ENCODE measurements around the gene MBNL3.
A peak's percentile ranks its signal among the peaks of the same experiment; 100 is the strongest.

MBNL3 gene

DNA sequence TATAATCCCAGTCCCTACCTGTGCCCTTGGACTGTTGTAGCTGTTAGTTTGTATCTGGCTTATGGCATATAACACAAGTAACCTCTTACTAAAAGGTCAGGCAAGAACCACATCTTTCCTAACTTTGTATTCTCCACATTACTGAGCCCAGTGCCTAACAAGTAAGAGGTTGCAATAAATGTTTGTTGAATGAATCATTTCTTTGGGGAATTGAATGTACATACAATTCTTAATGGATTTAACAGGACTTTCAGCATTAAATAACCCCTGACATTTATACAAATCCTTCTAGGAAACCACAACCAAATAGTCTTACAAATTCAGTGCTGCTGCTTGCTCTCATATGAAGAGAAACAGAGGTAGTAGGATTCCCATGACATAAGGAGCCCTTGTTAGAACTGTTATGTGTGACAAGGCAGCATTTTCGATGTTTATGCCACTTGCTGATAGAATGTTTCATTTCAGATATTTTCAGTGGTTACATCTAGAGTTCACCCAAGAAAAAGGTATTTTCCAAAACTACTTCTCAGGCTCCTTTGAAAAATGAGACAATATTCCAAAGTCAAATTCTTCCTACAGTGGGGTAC lies 62.0 kb downstream of the MBNL3 start:
- H3K4me3 ChIP-seq (ENCODE audit: low read depth, low read length): no peak overlapping the region
- DNase-seq (ENCODE audit: low read depth): peak; percentile 72

DNA sequence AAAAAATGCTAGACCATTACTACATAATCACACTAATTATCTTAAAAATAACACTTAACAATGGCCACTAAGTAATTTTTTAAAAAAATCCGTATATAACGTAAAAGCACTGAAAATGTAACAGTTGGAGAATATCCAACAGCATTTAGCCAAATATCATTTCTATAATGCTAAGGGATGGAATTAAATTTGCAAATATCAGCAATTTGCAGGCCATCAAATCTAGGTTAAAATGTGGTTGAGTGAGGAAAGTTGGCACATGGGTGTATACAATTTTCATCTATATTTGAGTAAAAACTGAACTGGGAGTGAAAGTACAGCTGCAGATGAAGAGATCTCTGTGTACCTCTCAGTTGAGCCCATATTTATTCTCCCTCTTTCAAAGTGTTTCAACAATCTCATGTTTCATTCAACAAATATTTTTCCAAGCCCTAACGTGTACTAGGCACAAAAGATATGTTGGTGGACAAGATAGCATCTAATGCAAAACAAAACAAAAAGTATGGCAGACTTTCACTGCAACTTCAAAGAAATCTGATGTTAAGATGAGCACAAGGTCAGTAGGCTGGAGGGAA lies 63.0 kb downstream of the MBNL3 start:
- DNase-seq (ENCODE audit: low read depth): no peak
- no peak overlapping the region for H3K4me3 ChIP-seq (ENCODE audit: low read depth, low read length)

DNA sequence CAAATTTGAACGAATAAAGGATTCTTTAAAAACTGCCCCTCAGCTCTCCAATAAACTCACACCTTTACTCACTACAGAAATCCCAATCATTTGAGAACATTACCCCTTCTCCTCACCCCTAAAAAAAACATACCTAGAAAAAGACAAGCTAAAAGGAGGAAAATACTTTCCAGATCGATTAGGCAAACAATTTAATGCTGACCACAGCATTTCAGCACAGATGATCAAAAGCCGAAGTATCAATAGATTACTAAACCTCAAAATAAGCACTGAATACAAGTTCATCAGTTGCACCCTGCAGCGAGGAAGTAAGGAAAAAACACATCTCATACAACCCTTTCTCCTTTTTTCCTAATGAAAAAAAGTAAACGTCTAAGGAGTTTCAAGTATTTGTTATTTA lies 65.5 kb downstream of the MBNL3 start:
- no peak overlapping the region for H3K4me3 ChIP-seq (ENCODE audit: low read depth, low read length)
- no peak for DNase-seq (ENCODE audit: low read depth)

DNA sequence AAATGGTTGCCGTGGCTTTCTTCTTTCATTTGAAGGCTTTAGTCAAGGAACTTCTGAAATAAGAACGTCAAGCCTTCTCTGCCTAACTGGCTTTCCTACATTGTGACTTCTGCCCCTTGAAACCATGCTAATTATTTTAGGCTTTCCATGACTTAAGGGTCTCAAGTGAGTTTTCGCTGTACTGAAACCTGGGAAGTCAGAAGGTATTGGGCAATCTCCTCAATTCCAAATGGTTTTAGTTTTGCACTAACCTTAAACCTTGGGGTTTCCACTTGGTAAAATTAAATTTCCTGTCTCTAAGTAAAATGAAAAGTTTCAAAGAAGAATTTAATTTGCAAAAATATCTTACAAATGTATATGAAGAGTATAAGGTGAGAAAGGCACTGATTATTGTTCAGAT lies 73.8 kb downstream of the MBNL3 start:
- no peak overlapping the region for H3K4me3 ChIP-seq (ENCODE audit: low read depth, low read length)
- no peak for DNase-seq (ENCODE audit: low read depth)

DNA sequence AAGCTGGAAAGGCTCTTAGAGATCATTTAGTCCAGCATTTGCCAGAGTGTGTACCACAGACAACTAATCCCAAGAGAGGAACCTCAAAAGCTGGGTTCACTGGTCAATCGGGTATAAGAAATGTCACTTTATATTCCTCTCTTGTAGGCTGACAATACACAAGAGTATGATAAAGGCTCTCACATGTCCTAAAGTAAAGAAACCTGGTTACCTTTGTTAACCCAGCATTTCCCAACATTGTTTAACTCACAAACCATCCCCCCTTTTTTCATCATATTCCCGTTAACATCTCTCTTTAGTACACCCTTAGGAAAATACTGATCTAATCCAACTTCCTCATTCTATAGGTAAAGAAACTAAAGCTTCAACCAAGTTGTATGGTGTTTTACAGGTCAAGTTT lies 74.4 kb downstream of the MBNL3 start:
- no peak overlapping the region for H3K4me3 ChIP-seq (ENCODE audit: low read depth, low read length)
- DNase-seq (ENCODE audit: low read depth): no peak

DNA sequence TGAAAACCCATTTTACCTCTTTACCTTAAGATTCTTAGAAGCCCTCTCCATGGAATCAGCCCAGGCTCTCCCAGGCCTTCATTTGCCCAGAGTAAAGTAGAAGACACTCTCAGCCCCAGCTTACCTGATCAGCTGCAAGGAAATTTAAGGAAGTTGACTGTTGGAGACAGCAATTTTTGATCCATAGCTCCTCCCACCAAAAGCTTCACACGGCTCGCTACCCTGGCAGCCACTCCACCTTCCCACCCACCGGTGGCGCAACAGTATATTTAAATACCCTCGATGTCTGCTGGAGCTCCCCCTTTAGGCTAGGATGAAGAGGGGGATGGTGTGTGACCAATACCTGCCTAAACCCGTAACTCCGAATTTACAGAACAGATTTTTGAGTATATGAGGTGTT lies 75.4 kb downstream of the MBNL3 start:
- H3K4me3 ChIP-seq (ENCODE audit: low read depth, low read length): no peak overlapping the region
- no peak for DNase-seq (ENCODE audit: low read depth)

DNA sequence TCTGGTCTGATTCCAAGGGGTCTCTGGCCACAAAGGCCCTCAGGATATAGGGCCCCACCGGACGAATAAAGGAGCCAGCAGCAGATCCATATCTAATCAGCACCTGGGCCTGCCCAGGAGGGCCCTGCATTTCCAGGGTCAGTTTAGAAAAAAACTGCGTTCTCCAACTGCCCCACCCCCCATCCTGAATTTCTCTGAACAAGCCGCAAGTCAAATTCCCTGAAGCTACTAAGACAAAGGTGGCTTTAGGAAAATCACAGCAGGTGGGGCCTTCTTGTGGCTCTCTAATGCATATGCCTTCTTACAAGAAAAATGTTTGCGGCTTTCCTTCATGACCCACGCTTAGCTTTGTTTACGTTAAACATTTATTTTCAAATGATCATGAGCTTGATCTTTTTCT lies 76.6 kb downstream of the MBNL3 start:
- DNase-seq (ENCODE audit: low read depth): no peak
- H3K4me3 ChIP-seq (ENCODE audit: low read depth, low read length): no peak overlapping the region

DNA sequence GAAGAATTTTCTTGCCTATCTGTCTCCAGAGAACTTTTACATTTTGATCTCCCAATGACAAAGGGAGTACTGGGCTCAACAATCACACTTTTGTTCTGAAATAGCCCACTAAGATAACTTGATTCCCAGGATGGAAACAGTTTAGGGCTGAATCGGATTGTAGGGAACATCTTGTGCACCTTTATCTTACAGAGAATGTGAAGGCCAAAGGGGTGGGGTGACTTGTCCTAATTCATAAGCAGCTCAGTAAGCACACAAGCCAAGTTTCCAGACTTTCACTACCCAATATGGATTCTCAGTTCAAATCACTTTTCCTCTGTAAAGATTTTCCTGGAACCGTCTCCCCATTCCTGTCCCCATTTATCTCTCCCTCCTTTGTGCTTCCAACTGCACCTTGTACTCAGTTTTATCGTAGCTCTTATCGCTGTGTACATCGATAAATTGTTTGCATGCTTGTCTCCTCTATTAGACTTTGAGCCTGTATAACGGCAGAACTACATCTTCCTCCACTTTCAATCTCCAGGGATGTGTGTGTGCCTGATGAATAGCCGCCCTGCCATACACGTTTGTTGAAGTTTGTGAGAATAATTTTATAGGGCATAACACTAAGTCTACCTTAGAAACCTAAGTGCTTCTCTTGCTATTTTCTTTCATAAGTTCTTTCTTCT lies 77.4 kb downstream of the MBNL3 start:
- H3K4me3 ChIP-seq (ENCODE audit: low read depth, low read length): no peak overlapping the region
- no peak for DNase-seq (ENCODE audit: low read depth)

DNA sequence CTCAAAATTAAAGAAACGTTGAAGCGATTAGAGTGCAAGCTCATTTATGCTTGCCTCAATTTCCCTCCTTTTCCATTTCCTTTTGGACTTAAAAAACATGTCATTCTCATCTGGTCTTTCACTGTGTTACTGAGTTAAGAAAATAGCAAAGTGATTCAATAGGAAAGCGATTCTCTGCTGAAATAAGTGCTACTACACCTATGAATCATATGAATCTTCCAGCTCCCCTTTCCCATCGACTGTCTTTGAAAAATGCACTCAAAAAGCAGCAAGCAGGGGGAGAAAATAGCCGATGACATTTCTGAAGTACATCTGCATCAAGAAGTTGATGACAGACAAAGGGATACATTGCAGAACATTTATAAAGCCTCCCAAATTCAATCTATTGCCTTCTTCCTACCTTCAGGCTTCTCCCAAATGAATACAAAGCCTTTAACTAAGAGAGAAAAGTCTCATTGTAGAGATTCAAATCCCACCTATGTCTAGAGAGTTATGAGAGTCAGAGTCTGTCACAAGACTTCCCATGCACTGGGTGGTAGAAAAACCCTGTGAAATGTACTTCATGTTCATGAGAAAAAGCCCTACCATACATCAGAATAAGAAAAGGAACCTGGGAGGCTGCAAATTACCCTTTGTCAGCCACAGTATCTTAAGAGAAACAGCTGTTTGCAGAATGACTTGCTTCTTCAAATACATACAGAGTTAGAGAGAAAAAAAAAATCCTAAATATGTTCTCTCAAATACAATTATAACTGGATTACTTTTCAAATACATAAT lies 78.9 kb downstream of the MBNL3 start:
- no peak overlapping the region for H3K4me3 ChIP-seq (ENCODE audit: low read depth, low read length)
- DNase-seq (ENCODE audit: low read depth): no peak

DNA sequence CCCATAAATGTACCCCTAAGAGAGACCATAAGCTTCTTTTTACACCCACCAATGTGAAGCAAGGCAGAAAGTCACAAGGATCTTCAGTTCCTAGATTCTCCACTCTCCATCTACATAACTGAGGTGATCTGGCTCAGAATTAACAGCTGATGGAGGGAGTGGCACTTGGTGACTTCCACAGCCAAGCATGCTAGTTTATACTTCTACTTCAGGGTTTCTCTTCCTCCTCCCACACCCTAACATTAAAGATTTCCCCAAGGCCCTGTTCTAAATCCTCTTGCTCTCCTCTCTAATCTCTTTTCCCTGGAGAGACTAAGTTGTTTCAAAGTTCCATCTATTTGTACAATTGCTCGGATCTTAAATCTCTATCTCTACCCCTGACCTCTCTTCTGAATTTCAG lies 81.1 kb downstream of the MBNL3 start:
- H3K4me3 ChIP-seq (ENCODE audit: low read depth, low read length): no peak overlapping the region
- no peak for DNase-seq (ENCODE audit: low read depth)

DNA sequence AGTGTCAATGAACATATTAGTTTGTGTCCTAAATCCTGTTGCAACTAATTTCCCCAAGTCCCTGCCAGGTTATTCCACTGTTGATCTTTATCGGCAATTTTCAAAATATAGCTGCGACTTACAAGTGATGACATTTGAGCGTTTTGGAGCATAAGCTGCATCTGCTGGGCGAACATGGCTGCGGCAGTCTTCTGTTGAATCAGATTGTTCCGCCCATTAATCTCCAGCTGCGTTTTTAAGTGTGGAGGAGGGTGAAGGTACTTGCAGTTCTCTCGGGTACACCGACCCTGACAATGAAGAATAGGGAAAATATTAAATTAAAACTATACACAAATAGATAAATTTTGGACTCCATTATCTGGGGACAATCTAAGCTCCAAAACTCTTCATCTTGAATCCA lies 82.7 kb downstream of the MBNL3 start:
- DNase-seq (ENCODE audit: low read depth): no peak

DNA sequence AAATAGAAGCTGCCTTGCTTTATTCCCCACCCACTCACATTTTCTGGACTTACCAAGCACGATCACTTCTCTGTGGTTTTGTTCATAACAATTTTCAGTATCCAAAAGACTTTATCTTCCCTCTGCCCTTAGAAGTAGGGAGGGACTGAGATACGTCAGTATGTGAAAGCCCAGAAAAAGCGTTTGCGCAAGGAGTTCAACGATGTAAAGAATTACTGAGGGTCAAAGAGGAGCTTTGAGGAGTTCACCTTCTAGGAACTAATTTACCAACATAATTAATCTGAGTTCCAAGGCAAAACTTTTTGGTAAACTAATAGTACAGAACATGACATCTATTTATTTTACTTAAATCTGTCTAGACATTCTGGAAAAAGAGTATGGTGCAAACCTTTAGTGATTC lies 84.6 kb downstream of the MBNL3 start:
- no peak for DNase-seq (ENCODE audit: low read depth)
- H3K4me3 ChIP-seq (ENCODE audit: low read depth, low read length): no peak overlapping the region

More for the DNA sequence above, 82.7 kb downstream of the MBNL3 start:
- H3K4me3 ChIP-seq (ENCODE audit: low read depth, low read length): no peak overlapping the region

DNA sequence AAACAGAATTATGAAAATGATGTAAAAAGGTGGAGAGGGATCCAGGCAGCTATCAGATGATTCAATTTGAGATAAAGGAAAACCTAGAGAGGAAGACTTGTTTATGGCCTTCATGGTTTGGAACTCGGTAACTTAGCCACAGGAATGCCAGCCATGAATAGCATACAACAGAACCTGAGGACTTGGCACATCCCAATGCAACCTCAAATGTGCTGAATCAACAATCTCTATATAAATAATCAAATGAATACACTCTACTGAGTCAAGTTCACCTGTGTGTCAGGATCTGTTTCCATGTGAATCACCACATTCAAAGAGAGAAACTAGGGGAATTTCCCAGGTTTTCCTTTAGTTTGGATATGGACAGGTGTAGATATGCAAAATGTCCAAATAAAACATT lies 86.9 kb downstream of the MBNL3 start:
- no peak overlapping the region for H3K4me3 ChIP-seq (ENCODE audit: low read depth, low read length)
- DNase-seq (ENCODE audit: low read depth): no peak

DNA sequence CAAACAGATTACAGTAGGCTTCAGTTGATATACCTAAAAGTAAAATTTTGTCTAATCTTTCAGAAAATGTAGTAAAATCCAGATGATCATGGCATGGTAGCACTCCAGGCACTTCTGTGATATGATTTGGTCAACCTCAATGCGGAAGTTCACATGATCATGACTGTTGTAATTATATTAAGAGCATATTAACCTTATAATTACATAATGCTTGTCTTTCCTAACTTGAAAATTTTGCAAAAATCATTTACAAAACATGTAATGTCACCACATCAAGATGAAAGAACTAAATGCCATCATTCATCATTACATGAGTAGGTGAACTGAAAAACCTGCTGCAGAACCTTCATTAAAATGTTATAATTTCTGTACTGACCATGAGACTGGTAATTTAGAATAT lies 88.1 kb downstream of the MBNL3 start:
- DNase-seq (ENCODE audit: low read depth): no peak
- no peak overlapping the region for H3K4me3 ChIP-seq (ENCODE audit: low read depth, low read length)

DNA sequence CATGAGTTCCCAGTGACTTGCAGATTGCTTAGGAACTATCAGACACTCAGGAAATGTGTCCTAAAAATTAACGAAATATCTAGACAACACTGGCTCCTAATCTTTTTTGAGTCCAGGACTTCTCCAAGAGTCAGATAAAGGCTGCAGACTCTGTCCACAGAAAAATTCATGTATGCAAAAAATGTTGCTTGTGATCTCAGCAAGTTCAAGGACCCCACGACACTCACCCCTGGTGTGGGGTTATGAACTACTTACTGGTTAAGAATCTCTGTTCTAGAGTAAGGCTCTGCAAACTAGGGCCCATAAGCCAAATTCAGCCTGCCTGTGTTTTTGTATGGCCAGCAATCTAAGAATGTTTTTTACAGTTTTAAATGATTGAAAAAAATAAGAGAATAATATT lies 93.2 kb downstream of the MBNL3 start:
- no peak for DNase-seq (ENCODE audit: low read depth)
- H3K4me3 ChIP-seq (ENCODE audit: low read depth, low read length): no peak overlapping the region

DNA sequence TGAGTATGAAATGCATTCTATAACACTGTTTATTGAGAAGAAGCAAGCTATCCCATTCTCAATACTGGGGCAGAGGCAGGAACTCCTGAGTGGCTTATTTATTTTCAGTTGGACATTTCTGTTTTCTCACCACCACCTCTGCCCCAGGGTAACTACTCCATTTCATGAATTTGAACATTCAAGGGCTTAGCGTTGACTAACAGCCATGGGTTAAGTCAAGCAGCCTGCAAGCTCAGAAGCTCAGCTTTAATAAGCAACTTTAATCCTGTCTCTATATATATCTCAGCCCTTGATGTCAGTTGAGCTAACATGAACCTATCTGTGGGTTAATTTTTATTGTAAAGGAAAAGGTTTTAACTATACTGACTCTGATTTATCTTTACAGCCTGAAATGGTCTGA lies 93.8 kb downstream of the MBNL3 start:
- DNase-seq (ENCODE audit: low read depth): no peak
- no peak overlapping the region for H3K4me3 ChIP-seq (ENCODE audit: low read depth, low read length)

DNA sequence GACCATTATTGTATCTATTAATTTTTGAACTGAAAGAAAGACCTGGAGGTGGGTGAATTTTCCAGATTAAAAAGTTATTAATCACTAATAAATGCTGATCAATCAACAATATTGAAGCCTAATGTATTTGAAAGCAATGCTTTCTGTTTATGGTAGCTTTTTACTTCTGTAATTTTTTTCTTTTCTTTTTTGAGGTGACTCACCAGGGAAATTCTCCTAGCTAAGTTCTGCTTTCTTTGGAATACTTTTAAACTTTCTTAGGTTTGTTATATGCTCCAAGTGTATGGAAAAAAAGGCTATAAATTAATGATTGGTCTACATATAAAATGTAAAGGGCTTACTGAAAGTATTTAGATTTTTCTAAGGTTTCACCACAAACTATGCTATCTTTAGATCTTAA lies 94.2 kb downstream of the MBNL3 start:
- H3K4me3 ChIP-seq (ENCODE audit: low read depth, low read length): no peak overlapping the region
- DNase-seq (ENCODE audit: low read depth): no peak

DNA sequence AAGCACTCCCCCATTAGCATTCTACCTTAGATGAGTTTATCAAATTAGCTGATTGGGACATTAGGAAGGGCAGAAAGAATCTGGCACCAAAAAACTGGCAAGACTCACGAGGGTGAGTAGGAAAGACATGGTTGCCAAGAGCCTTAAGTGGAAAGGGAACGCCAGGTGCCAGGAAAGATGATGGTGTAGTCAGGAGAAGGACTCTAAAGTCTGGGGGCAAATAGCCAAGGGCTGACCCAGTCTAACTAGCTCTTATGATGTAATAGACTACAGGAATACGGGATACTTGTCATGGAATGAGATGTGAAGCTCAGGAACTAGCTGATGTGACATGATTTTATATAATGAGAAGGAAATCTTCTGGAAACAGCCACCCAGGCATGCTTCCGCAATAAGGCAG lies 94.8 kb downstream of the MBNL3 start:
- DNase-seq (ENCODE audit: low read depth): no peak
- H3K4me3 ChIP-seq (ENCODE audit: low read depth, low read length): no peak overlapping the region

DNA sequence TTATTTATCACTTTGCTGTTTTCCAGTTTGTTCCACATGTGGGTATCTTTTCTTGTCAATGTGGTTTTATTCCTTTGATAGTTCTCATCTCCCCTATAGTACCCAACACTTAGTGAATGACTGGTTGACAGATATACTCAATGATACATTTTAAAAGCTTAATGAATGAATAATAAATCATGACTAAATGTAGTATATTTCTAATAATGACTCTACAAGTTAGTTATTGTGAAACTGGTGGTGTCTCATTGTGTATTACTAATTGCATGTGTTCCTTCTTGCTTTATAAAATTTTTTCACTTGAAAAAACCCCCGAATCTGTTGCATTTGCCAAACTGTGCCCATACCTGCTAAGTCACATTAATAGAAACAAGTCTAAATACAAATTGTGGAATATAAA lies 95.4 kb downstream of the MBNL3 start:
- no peak for DNase-seq (ENCODE audit: low read depth)
- H3K4me3 ChIP-seq (ENCODE audit: low read depth, low read length): no peak overlapping the region

DNA sequence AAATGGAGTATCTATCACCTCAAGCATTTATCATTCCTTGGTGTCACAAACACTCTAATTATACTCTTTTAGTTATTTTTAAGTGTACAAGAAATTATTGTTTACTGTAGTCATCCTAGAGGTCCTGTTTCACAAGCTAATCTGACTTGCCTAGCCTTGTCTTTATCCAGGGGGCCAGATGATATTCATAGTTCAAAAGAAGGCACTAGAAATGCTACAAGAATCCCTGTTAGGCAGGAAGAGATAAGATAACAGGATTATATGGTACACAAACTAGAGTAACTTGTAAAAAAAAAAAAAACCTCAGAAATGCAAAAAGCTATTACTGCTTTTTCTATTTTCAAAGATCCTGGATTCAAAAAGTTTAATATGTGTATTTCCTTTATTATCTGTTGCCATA lies 95.8 kb downstream of the MBNL3 start:
- no peak overlapping the region for H3K4me3 ChIP-seq (ENCODE audit: low read depth, low read length)
- no peak for DNase-seq (ENCODE audit: low read depth)

DNA sequence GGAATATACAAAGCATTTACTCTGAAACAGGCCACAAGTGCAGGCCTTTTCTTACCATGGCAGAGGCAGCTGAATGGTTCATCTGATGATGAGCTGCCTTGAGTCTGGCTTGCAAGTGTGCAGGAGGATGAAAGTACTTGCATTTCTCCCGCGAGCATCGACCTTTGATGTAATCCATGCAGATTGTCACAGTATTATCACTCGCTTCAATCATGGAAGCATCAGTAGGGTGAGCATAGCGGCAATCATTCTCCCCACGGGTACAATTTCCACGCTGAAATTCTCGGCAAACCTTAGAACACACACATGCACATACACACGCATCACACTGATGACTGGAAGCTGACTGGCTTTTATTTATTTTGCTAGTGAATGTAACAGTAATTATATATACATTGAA lies 98.0 kb downstream of the MBNL3 start:
- no peak for DNase-seq (ENCODE audit: low read depth)
- H3K4me3 ChIP-seq (ENCODE audit: low read depth, low read length): no peak overlapping the region
